Karpas-422 (cell line): ENCODE data around the gene RETREG2. TPM values are rescaled to one million over a fixed set of nuclear protein-coding genes. Genes with fewer than 3 reads are reported as not detected.

Source experiments
- DNase-seq: peaks from one replicate; pipeline ENCODE4 v3.0.0-alpha.2; 2015
- H2AFZ ChIP-seq: fragments of 200-600 bp; sonication (generic); 2 replicates; pipeline ENCODE4 v1.6.1; 2014; ENCODE audit warnings: antibody characterized with exemption, low read length, mixed read lengths
- H3K27ac ChIP-seq: fragments of 200-600 bp; sonication (generic); 2 replicates; pipeline ENCODE4 v1.5.1; 2014; ENCODE audit warnings: mild to moderate bottlenecking, low read length, moderate library complexity
- H3K27me3 ChIP-seq: fragments of 200-600 bp; sonication (generic); 2 replicates; pipeline ENCODE4 v1.6.1; 2014; ENCODE audit warnings: low read length, mixed read lengths
- H3K36me3 ChIP-seq: fragments of 200-600 bp; sonication (generic); 2 replicates; pipeline ENCODE4 v1.6.1; 2014; ENCODE audit warnings: low read length, mixed read lengths; ENCODE audit not compliant: insufficient read depth
- H3K4me1 ChIP-seq: fragments of 200-600 bp; sonication (generic); 2 replicates; pipeline ENCODE4 v1.6.1; 2014; ENCODE audit warnings: mild to moderate bottlenecking, low read length, mixed read lengths
- H3K4me2 ChIP-seq: fragments of 200-600 bp; sonication (generic); 2 replicates; pipeline ENCODE4 v1.6.1; 2014; ENCODE audit warnings: low read length, low read depth, mild to moderate bottlenecking; ENCODE audit not compliant: poor library complexity, severe bottlenecking
- H3K4me3 ChIP-seq: fragments of 200-600 bp; sonication (generic); 2 replicates; pipeline ENCODE4 v1.5.1; 2014; ENCODE audit warnings: mild to moderate bottlenecking, antibody characterized with exemption, low read length, mixed read lengths
- H3K79me2 ChIP-seq: fragments of 200-600 bp; sonication (generic); 2 replicates; pipeline ENCODE4 v1.6.1; 2014; ENCODE audit warnings: mild to moderate bottlenecking, low read length, mixed read lengths
- H3K9ac ChIP-seq: fragments of 200-600 bp; sonication (generic); 2 replicates; pipeline ENCODE4 v1.6.0; 2014; ENCODE audit warnings: low read length
- H3K9me2 ChIP-seq: fragments of 200-600 bp; sonication (generic), shearing (Covaris generic); replicated peaks from 2 replicates; pipeline ENCODE4 v1.6.0; 2014; ENCODE audit warnings: mild to moderate bottlenecking, low read length, moderate library complexity; ENCODE audit not compliant: insufficient read depth
- H3K9me3 ChIP-seq: fragments of 300-700, 200-600 bp; sonication (generic); 2 replicates; pipeline ENCODE4 v1.6.1; 2014; ENCODE audit warnings: low read length, mixed read lengths
- H4K20me1 ChIP-seq: fragments of 200-600 bp; sonication (generic); 2 replicates; pipeline ENCODE4 v1.6.1; 2014; ENCODE audit warnings: mild to moderate bottlenecking, antibody characterized with exemption, low read length, low read depth; ENCODE audit not compliant: insufficient read depth
- total RNA-seq: library from RNA; depleted of rRNA; stranded (reverse); fragments of >200 nt; shearing (Covaris generic); gene quantifications from 2 replicates; pipeline ENCODE4 v1.2.3, GENCODE V29; 2014; ENCODE audit warnings: low replicate concordance; rRNA removed

The RETREG2 gene
- total RNA-seq, result 61.1 and 93.8 TPM in 2 replicates

GRCh38 chr2:219177552-219178376 is at the start of gene RETREG2:
TSS of gene RETREG2 (plus strand) at chr2:219178275. CDS start at chr2:219178353, 78 bp downstream.
- peak within 1 kb of the TSS; percentile 81 for H3K4me3 ChIP-seq
- peak within 1 kb of the TSS; percentile 88 for H3K27ac ChIP-seq
- H3K27me3 ChIP-seq, result no peaks in the 10 kb centered on the region
- no peaks in the 10 kb centered on the region for H3K9me2 ChIP-seq
- peak within 1 kb of the TSS; percentile 98 for H3K9ac ChIP-seq
- H2AFZ ChIP-seq, result peak within 1 kb of the TSS; percentile 76; the same call in 1 of the 2 replicates
- DNase-seq, result peak; percentile 95
- H3K9me3 ChIP-seq, result no peaks in the 10 kb centered on the region
- peaks cover 26% of the 10 kb centered on the region for H3K36me3 ChIP-seq
- peak within 1 kb of the TSS; percentile 92 for H3K4me2 ChIP-seq
- H4K20me1 ChIP-seq, result no peaks in the 10 kb centered on the region
- peaks cover 22% of the 10 kb centered on the region for H3K4me1 ChIP-seq
- peaks cover 39% of the 10 kb centered on the region for H3K79me2 ChIP-seq

GRCh38 chr2:219128396-219128795 is 49.7 kb upstream of the RETREG2 start:
- no peak overlapping the region for H3K4me2 ChIP-seq
- H3K79me2 ChIP-seq, result no peaks in the 10 kb centered on the region
- no peaks in the 10 kb centered on the region for H3K27me3 ChIP-seq
- H3K4me1 ChIP-seq, result no peaks in the 10 kb centered on the region
- no peaks in the 10 kb centered on the region for H3K9me2 ChIP-seq
- H3K9ac ChIP-seq, result no peak overlapping the region
- H2AFZ ChIP-seq, result no peak overlapping the region
- H3K4me3 ChIP-seq, result no peak overlapping the region
- no peaks in the 10 kb centered on the region for H3K9me3 ChIP-seq
- H3K27ac ChIP-seq, result no peak overlapping the region
- no peak for DNase-seq
- H4K20me1 ChIP-seq, result no peaks in the 10 kb centered on the region
- H3K36me3 ChIP-seq, result no peaks in the 10 kb centered on the region

GRCh38 chr2:219129589-219129988 is 48.5 kb upstream of the RETREG2 start:
- no peaks in the 10 kb centered on the region for H4K20me1 ChIP-seq
- no peaks in the 10 kb centered on the region for H3K79me2 ChIP-seq
- no peaks in the 10 kb centered on the region for H3K27me3 ChIP-seq
- no peak overlapping the region for H2AFZ ChIP-seq
- DNase-seq, result no peak
- no peak overlapping the region for H3K27ac ChIP-seq
- no peaks in the 10 kb centered on the region for H3K9me3 ChIP-seq
- no peak overlapping the region for H3K4me3 ChIP-seq
- no peaks in the 10 kb centered on the region for H3K9me2 ChIP-seq
- H3K9ac ChIP-seq, result no peak overlapping the region
- H3K4me2 ChIP-seq, result no peak overlapping the region
- H3K4me1 ChIP-seq, result peaks cover 6% of the 10 kb centered on the region
- no peaks in the 10 kb centered on the region for H3K36me3 ChIP-seq

- no peak overlapping the region for H3K4me3 ChIP-seq
- H3K9me3 ChIP-seq, result no peaks in the 10 kb centered on the region
- H3K4me1 ChIP-seq, result peaks cover 6% of the 10 kb centered on the region
- no peaks in the 10 kb centered on the region for H3K36me3 ChIP-seq
- H2AFZ ChIP-seq, result no peak overlapping the region
- no peaks in the 10 kb centered on the region for H4K20me1 ChIP-seq
- no peak overlapping the region for H3K4me2 ChIP-seq
- H3K9ac ChIP-seq, result no peak overlapping the region
- H3K9me2 ChIP-seq, result no peaks in the 10 kb centered on the region
- H3K27ac ChIP-seq, result no peak overlapping the region
- no peaks in the 10 kb centered on the region for H3K79me2 ChIP-seq
- DNase-seq, result no peak
- H3K27me3 ChIP-seq, result no peaks in the 10 kb centered on the region
Measured at GRCh38 chr2:219131327-219131726, 46.7 kb upstream of the RETREG2 start.

GRCh38 chr2:219131744-219132143 is 46.3 kb upstream of the RETREG2 start:
- H3K79me2 ChIP-seq, result no peaks in the 10 kb centered on the region
- H3K4me2 ChIP-seq, result no peak overlapping the region
- H3K9me2 ChIP-seq, result no peaks in the 10 kb centered on the region
- H3K36me3 ChIP-seq, result no peaks in the 10 kb centered on the region
- no peak overlapping the region for H3K4me3 ChIP-seq
- H2AFZ ChIP-seq, result no peak overlapping the region
- H3K4me1 ChIP-seq, result peaks cover 6% of the 10 kb centered on the region
- DNase-seq, result no peak
- no peaks in the 10 kb centered on the region for H4K20me1 ChIP-seq
- no peaks in the 10 kb centered on the region for H3K27me3 ChIP-seq
- no peak overlapping the region for H3K9ac ChIP-seq
- H3K27ac ChIP-seq, result no peak overlapping the region
- H3K9me3 ChIP-seq, result no peaks in the 10 kb centered on the region

- DNase-seq, result no peak
- no peaks in the 10 kb centered on the region for H3K9me3 ChIP-seq
- no peak overlapping the region for H2AFZ ChIP-seq
- no peaks in the 10 kb centered on the region for H3K36me3 ChIP-seq
- no peaks in the 10 kb centered on the region for H3K79me2 ChIP-seq
- H4K20me1 ChIP-seq, result no peaks in the 10 kb centered on the region
- peaks cover 6% of the 10 kb centered on the region for H3K4me1 ChIP-seq
- H3K27ac ChIP-seq, result no peak overlapping the region
- H3K9me2 ChIP-seq, result no peaks in the 10 kb centered on the region
- no peak overlapping the region for H3K9ac ChIP-seq
- no peak overlapping the region for H3K4me3 ChIP-seq
- no peaks in the 10 kb centered on the region for H3K27me3 ChIP-seq
- no peak overlapping the region for H3K4me2 ChIP-seq
Measured at GRCh38 chr2:219133976-219134375, 44.1 kb upstream of the RETREG2 start.

GRCh38 chr2:219140722-219141121 is 37.4 kb upstream of the RETREG2 start:
- H3K9me3 ChIP-seq, result no peaks in the 10 kb centered on the region
- H3K36me3 ChIP-seq, result peaks cover 7% of the 10 kb centered on the region; the same call in 1 of the 2 replicates
- H3K4me3 ChIP-seq, result no peak overlapping the region

GRCh38 chr2:219142329-219142728 is 35.7 kb upstream of the RETREG2 start:
- Histone ChIP-seq H3K79me2 (no peaks in the 10 kb centered on the region), H3K4me1 (no peaks in the 10 kb centered on the region), H3K9ac (no peak overlapping the region), H3K4me3 (no peak overlapping the region), H3K27ac (no peak overlapping the region), H2AFZ (no peak overlapping the region), H3K36me3 (peaks cover 7% of the 10 kb centered on the region; the same call in 1 of the 2 replicates), H3K27me3 (no peaks in the 10 kb centered on the region), H4K20me1 (no peaks in the 10 kb centered on the region), H3K9me3 (no peaks in the 10 kb centered on the region), H3K9me2 (no peaks in the 10 kb centered on the region), H3K4me2 (no peak overlapping the region)
- no peak for DNase-seq

More at GRCh38 chr2:219140722-219141121, 37.4 kb upstream of the RETREG2 start:
- no peak overlapping the region for H3K9ac ChIP-seq
- DNase-seq, result no peak
- H4K20me1 ChIP-seq, result no peaks in the 10 kb centered on the region
- no peaks in the 10 kb centered on the region for H3K79me2 ChIP-seq
- H3K9me2 ChIP-seq, result no peaks in the 10 kb centered on the region
- no peaks in the 10 kb centered on the region for H3K4me1 ChIP-seq
- no peak overlapping the region for H3K27ac ChIP-seq
- H3K4me2 ChIP-seq, result no peak overlapping the region
- H3K27me3 ChIP-seq, result no peaks in the 10 kb centered on the region
- H2AFZ ChIP-seq, result no peak overlapping the region
